Measurements from ENCODE around the gene KNTC1.

Gene KNTC1

DNA sequence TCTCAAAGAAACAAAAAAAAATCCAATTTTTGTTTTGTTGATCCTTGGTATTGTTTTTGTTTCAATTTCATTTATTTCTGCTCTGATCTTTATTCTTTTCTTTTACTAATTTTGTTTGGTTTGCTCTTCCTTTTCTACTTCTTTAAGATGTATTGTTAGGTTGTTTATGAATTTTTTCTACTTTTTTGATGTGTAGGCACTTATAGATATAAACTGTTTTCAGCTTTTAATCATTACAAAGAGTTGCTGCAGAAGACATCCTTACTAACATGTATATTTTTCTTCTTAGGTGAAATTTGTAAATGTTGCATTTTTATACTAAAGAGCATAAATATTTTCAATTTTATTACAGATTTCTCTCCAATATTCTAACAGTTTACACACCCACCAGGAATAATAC is 69.8 kb downstream of the KNTC1 start:
- TF ChIP-seq, protein P1, sequence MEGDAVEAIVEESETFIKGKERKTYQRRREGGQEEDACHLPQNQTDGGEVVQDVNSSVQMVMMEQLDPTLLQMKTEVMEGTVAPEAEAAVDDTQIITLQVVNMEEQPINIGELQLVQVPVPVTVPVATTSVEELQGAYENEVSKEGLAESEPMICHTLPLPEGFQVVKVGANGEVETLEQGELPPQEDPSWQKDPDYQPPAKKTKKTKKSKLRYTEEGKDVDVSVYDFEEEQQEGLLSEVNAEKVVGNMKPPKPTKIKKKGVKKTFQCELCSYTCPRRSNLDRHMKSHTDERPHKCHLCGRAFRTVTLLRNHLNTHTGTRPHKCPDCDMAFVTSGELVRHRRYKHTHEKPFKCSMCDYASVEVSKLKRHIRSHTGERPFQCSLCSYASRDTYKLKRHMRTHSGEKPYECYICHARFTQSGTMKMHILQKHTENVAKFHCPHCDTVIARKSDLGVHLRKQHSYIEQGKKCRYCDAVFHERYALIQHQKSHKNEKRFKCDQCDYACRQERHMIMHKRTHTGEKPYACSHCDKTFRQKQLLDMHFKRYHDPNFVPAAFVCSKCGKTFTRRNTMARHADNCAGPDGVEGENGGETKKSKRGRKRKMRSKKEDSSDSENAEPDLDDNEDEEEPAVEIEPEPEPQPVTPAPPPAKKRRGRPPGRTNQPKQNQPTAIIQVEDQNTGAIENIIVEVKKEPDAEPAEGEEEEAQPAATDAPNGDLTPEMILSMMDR (IDR thresholded peaks at IDR 0.05; ENCODE audit: insufficient read depth, missing control alignments) = no peak
- no peak for DNase-seq (ENCODE audit: insufficient read length, low spot score)
- FAIRE-seq = no peak

DNA sequence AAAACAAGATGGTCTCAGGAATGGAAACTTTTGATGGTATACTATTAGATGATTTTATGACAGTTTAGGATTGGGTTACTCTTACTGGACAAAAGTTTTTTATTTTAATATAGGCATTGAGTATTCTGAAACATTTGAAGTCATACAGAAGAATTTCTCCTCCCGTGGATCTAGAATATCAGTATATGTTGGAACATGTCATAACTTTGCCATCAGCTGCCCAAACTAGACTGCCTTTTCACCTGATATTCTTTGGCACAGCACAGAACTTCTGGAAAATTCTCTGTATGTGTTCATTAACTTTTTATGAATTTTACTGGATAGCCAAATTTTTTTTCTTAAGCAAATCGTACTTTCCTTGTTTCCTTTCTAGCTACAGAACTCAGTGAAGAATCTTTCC is 75.4 kb downstream of the KNTC1 start:
- TF ChIP-seq, protein P1 (IDR thresholded peaks at IDR 0.05; ENCODE audit: insufficient read depth, missing control alignments) = no peak
- no peak for DNase-seq (ENCODE audit: insufficient read length, low spot score)
- FAIRE-seq = no peak

DNA sequence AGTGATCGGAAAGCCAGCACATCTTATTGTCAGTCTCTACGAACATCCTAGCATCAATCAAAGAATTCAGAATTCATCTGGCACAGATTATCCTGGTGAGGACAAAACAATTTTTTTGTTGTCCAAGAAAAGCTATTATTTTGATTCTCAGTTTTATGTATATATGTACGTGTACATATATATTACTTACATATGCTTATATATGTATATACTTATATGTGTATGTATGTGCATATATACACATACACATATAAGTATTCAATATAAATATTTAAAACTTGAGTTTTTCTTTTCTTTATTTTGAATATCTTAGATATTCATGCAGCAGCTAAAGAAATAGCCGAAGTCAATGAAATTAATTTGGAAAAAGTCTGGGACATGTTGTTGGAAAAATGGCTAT is 77.9 kb downstream of the KNTC1 start:
- FAIRE-seq = no peak
- TF ChIP-seq, protein P1 (IDR thresholded peaks at IDR 0.05; ENCODE audit: insufficient read depth, missing control alignments) = no peak
- no peak for DNase-seq (ENCODE audit: insufficient read length, low spot score)

DNA sequence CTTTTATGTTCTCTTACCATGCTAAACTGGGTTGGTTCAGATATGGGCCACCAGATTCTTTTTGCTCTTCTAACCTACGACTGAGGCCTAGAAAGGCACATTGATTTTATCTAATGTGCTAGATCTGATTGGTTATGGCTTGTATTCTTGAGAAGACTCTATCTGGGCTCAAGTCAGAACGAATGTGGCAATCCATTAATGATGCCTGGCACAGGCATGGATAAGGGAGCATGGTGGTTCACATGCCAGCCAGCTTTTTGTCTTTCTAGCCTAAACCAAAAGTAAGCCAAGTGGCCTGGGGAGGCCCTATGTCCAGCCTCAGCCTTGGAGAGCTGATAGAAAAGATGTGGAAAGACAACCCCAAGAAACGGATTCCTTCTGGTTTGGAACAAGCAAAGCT is 82.7 kb downstream of the KNTC1 start:
- TF ChIP-seq, protein P1 (IDR thresholded peaks at IDR 0.05; ENCODE audit: insufficient read depth, missing control alignments) = no peak
- no peak for DNase-seq (ENCODE audit: insufficient read length, low spot score)
- no peak for FAIRE-seq

DNA sequence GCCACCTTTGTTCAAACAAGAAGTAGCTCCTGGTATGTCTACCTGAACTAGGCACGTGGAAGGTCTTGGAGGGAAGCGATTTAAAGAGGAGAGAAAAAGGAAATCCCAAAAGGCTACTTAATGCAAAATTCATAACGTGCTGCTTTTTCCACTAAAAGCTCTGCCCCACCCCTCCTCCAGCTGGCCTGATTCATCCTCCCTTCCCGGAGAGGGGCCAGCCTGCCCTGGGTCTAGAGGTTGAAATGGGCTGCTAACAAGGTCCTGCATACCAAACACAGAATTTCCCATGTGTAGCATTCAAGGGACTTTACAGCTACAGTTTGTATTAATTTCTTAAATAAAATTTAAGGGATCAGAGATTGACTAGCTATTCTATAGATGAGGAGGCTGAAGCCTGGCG is 83.2 kb downstream of the KNTC1 start:
- DNase-seq (ENCODE audit: insufficient read length, low spot score) (no peak), FAIRE-seq (no peak)
- TF ChIP-seq, protein P1 (IDR thresholded peaks at IDR 0.05; ENCODE audit: insufficient read depth, missing control alignments) = no peak

DNA sequence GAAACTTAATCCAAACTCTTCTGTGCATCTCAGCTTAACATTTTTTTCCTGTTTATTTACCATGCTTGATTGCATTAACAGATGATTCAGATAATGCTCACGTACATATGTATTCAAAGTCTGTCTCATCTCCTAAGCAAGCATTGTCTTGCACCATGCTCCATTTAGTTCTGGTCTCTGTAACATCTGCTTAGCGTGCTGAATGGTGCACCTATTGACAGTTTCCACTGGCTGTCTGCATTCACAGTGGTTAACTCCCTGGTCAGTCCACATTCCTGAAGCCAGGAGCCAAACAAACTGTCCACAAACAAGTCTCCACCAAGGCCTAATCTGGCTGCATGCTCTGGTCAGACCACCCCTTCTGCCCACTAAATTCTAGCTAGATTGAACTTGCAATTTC is 83.9 kb downstream of the KNTC1 start:
- no peak for DNase-seq (ENCODE audit: insufficient read length, low spot score)
- TF ChIP-seq, protein P1 (IDR thresholded peaks at IDR 0.05; ENCODE audit: insufficient read depth, missing control alignments) = no peak
- no peak for FAIRE-seq

DNA sequence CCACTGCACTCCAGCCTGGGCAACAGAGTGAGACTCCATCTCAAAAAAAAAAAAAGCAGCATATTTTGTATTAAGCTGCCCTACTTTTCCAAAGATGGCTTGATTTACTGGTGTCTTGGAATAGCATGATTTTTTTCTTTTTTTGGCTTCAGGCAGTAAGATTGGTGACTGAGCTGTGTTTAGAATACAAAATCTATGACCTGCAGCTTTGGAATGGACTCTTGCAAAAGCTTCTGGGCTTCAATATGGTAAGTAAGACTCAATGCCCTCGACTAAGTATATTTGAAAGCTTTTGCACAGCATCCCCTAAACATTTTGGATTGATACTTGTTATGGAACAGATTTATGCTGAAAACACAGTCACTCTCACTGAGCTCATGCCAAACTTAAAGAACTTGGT is 87.8 kb downstream of the KNTC1 start:
- DNase-seq (ENCODE audit: insufficient read length, low spot score) (no peak), FAIRE-seq (no peak)
- TF ChIP-seq, protein P1 (IDR thresholded peaks at IDR 0.05; ENCODE audit: insufficient read depth, missing control alignments) = no peak
